SK-N-SH (cell line): ENCODE data around the gene OR12D2. TPM values are rescaled to one million over a fixed set of nuclear protein-coding genes. Genes with fewer than 3 reads are reported as not detected.

ENCODE experiments used
- CTCF ChIA-PET: fragments of 300-600, 350-600 bp; formaldehyde crosslinking; extraction: SDS; loops from one replicate; lab custom pipeline; 2021; lab: Yijun Ruan, JAX
- POLR2A ChIA-PET: fragments of 350-600 bp; sonication (Branson Sonifier 250); formaldehyde crosslinking; extraction: SDS; loops from one replicate; lab custom pipeline; 2020; ENCODE audit warnings: antibody characterized with exemption, inconsistent platforms; lab: Yijun Ruan, JAX
- DNase-seq: peaks from one replicate; pipeline ENCODE4 v3.0.0; 2012
- H2AFZ ChIP-seq: fragments of 200-600 bp; sonication (generic); 2 replicates; pipeline ENCODE4 v1.8.1; 2016; ENCODE audit warnings: antibody characterized with exemption, mild to moderate bottlenecking, low read depth
- H3F3A ChIP-seq: fragments of 200-600 bp; sonication (generic); replicated peaks from 2 replicates; pipeline ENCODE3; 2016; ENCODE audit warnings: antibody characterized with exemption, mild to moderate bottlenecking; ENCODE audit not compliant: insufficient read depth
- H3K27ac ChIP-seq, 2 experiments: fragments of 200-500 bp in 1 of 2; fragments of 200-600 bp in 1 of 2; sonication (Bioruptor generic) in 1 of 2; sonication (generic), shearing (Covaris generic) in 1 of 2; 2 replicates each; pipeline versions ENCODE4 v1.5.1 to v1.6.1; 2014 to 2016; ENCODE audit warnings: low read depth in 2 of 2, inconsistent platforms in 1 of 2, low read length in 1 of 2, mild to moderate bottlenecking in 1 of 2, mixed read lengths in 1 of 2
- H3K27me3 ChIP-seq: fragments of 200-600 bp; sonication (generic), shearing (Covaris generic); 2 replicates; pipeline ENCODE4 v1.6.1; 2016; ENCODE audit warnings: mixed run types; ENCODE audit not compliant: insufficient read depth
- H3K36me3 ChIP-seq, 2 experiments: fragments of 200-500 bp in 1 of 2; fragments of 200-600 bp in 1 of 2; sonication (Bioruptor generic) in 1 of 2; sonication (generic) in 1 of 2; replicated peaks in 1 of 2; 2 replicates each; pipeline versions ENCODE3 to v1.5.1; 2014 to 2016; ENCODE audit warnings: low read length in 1 of 2, mild to moderate bottlenecking in 1 of 2; ENCODE audit not compliant: insufficient read depth in 2 of 2, control insufficient read depth in 1 of 2
- H3K4me1 ChIP-seq, 2 experiments: fragments of 200-500 bp in 1 of 2; fragments of 200-600 bp in 1 of 2; sonication (Bioruptor generic) in 1 of 2; sonication (generic), shearing (Covaris generic) in 1 of 2; 2 replicates each; pipeline versions ENCODE4 v1.5.1 to v1.6.1; 2014 to 2016; ENCODE audit warnings: low read depth in 1 of 2, low read length in 1 of 2, mixed run types in 1 of 2; ENCODE audit not compliant: insufficient read depth in 2 of 2, control insufficient read depth in 1 of 2
- H3K4me2 ChIP-seq: fragments of 200-600 bp; sonication (generic), shearing (Covaris generic); 2 replicates; pipeline ENCODE4 v1.6.1; 2017; ENCODE audit warnings: mixed run types
- H3K4me3 ChIP-seq, 2 experiments: fragments of 200-500 bp in 1 of 2; fragments of 200-600 bp in 1 of 2; sonication (Bioruptor generic) in 1 of 2; sonication (generic), shearing (Covaris generic) in 1 of 2; 2 replicates each; pipeline versions ENCODE4 v1.5.1 to v1.8.1; 2014 to 2016; ENCODE audit warnings: low read depth in 2 of 2, inconsistent platforms in 1 of 2, low read length in 1 of 2, mild to moderate bottlenecking in 1 of 2, mixed read lengths in 1 of 2, moderate library complexity in 1 of 2
- H3K79me2 ChIP-seq: fragments of 200-600 bp; sonication (generic); 2 replicates; pipeline ENCODE4 v1.8.1; 2017; ENCODE audit warnings: mild to moderate bottlenecking; ENCODE audit not compliant: insufficient read depth
- H3K9ac ChIP-seq: fragments of 200-600 bp; sonication (generic); 2 replicates; pipeline ENCODE4 v1.6.1; 2017; ENCODE audit warnings: mixed run types
- H3K9me2 ChIP-seq: fragments of 200-600 bp; sonication (generic); 2 replicates; pipeline ENCODE4 v1.6.1; 2017; ENCODE audit warnings: mixed run types
- H3K9me3 ChIP-seq: fragments of 200-600 bp; sonication (generic); 2 replicates; pipeline ENCODE4 v1.6.1; 2017; ENCODE audit warnings: mixed run types, mild to moderate bottlenecking, moderate library complexity
- H4K20me1 ChIP-seq: fragments of 200-600 bp; sonication (generic); 2 replicates; pipeline ENCODE4 v1.6.1; 2017; ENCODE audit warnings: mild to moderate bottlenecking, mixed run types; ENCODE audit not compliant: insufficient read depth
- CHD2 ChIP-seq: fragments of 150-350 bp; IDR thresholded peaks from 2 replicates; pipeline ENCODE4 v1.6.1; 2018; ENCODE audit warnings: low read length; ENCODE audit not compliant: partially characterized antibody
- CTCF ChIP-seq: fragments of 200-600 bp; sonication (generic); IDR thresholded peaks from 2 replicates; pipeline ENCODE4 v1.6.1; 2017; ENCODE audit warnings: antibody characterized with exemption, mild to moderate bottlenecking, moderate library complexity
- ELF1 ChIP-seq: IDR thresholded peaks from 2 replicates; pipeline ENCODE4 v1.4.0; 2012
- FOSL2 ChIP-seq: IDR thresholded peaks from 2 replicates; pipeline ENCODE4 v1.4.0; 2012; ENCODE audit warnings: low read depth, mild to moderate bottlenecking, moderate library complexity, borderline replicate concordance
- FOXJ3 ChIP-seq: sonication (generic); formaldehyde crosslinking; IDR thresholded peaks from 2 replicates; pipeline ENCODE4 v1.5.1; 2020; ENCODE audit warnings: mild to moderate bottlenecking, missing genetic modification reagents
- FOXM1 ChIP-seq: IDR thresholded peaks from 2 replicates; pipeline ENCODE4 v1.4.0; 2012; ENCODE audit warnings: low read depth, mild to moderate bottlenecking
- IRF3 ChIP-seq: fragments of 150-350 bp; IDR thresholded peaks from 2 replicates; pipeline ENCODE4 v1.6.1; 2016; ENCODE audit warnings: mild to moderate bottlenecking, low read depth, low read length
- MEF2A ChIP-seq: IDR thresholded peaks from 2 replicates; pipeline ENCODE4 v1.4.0; 2012; ENCODE audit warnings: low read depth, borderline replicate concordance
- MXI1 ChIP-seq: IDR thresholded peaks from 2 replicates; pipeline ENCODE4 v1.6.1; 2012; ENCODE audit warnings: mild to moderate bottlenecking, low read depth, low read length, improper control_type of control experiment
- NRF1 ChIP-seq: IDR thresholded peaks from 2 replicates; pipeline ENCODE4 v1.6.1; 2012; ENCODE audit warnings: low read depth, mild to moderate bottlenecking, low read length
- RAD21 ChIP-seq: IDR thresholded peaks from 2 replicates; pipeline ENCODE4 v1.6.1; 2012; ENCODE audit warnings: mild to moderate bottlenecking, low read length
- RCOR1 ChIP-seq: fragments of 150-350 bp; IDR thresholded peaks from 2 replicates; pipeline ENCODE4 v1.6.1; 2017; ENCODE audit warnings: antibody characterized with exemption, low read length
- REST ChIP-seq: IDR thresholded peaks from 2 replicates; pipeline ENCODE4 v1.6.1; 2012; ENCODE audit warnings: mild to moderate bottlenecking, low read depth, low read length, moderate library complexity
- RFX5 ChIP-seq: IDR thresholded peaks from 2 replicates; pipeline ENCODE4 v1.6.1; 2012; ENCODE audit warnings: mild to moderate bottlenecking, improper control_type of control experiment, low read length
- SIN3A ChIP-seq: IDR thresholded peaks from 2 replicates; pipeline ENCODE4 v1.6.1; 2012; ENCODE audit warnings: low read depth, mild to moderate bottlenecking, low read length, moderate library complexity, borderline replicate concordance
- ZBTB33 ChIP-seq: IDR thresholded peaks from 2 replicates; pipeline ENCODE4 v1.4.0; 2012; ENCODE audit warnings: low read depth, borderline replicate concordance
- WGBS: methylation state at CpG from one replicate; pipeline ENCODE4 v1.1.6; 2017; ENCODE audit warnings: low lambda C conversion rate; 5-methylcytosine and 5-hydroxymethylcytosine counted together
- polyA plus RNA-seq, 3 experiments: library from polyadenylated mRNA; depleted of rRNA; stranded (reverse); fragments of >200 nt; gene quantifications; 2 replicates each; pipeline ENCODE4 v1.2.3, GENCODE V29; 2012

The OR12D2 gene
- polyA plus RNA-seq, 1 of the 3 experiments (the other 2 are of a cell fraction), result not detected

GRCh38 chr6:29368765-29369164 is 26.7 kb upstream of the OR12D2 start, which contains the start of gene OR5V1:
OR5V1 (minus strand) TSS chr6:29368865; CDS start chr6:29356195, 12,670 bp downstream.
- no peaks in the 10 kb centered on the region for H3K79me2 ChIP-seq
- no peaks in the 10 kb centered on the region for H4K20me1 ChIP-seq
- H3K36me3 ChIP-seq, result no peaks in the 10 kb centered on the region
- ChIA-PET POLR2A (no interaction called here), CTCF (no interaction called here)
- 0% methylated on average over 3 of the region's 3 CpGs for WGBS
- H3K9me3 ChIP-seq, result no peaks in the 10 kb centered on the region; the same call in 1 of the 2 replicates
- no peaks in the 10 kb centered on the region for H3F3A ChIP-seq
- H3K4me3 ChIP-seq, result no peak within 1 kb of the TSS
- no peak within 1 kb of the TSS for H3K27ac ChIP-seq
- no peak within 1 kb of the TSS for H3K4me2 ChIP-seq
- H3K4me1 ChIP-seq, result no peaks in the 10 kb centered on the region
- no peaks in the 10 kb centered on the region for H3K9me2 ChIP-seq
- TF ChIP-seq REST (no peak), MEF2A (no peak), FOXM1 (no peak), IRF3 (no peak), ZBTB33 (no peak), FOXJ3 (CRISPR knock-in tag) (no peak), CTCF (no peak), RAD21 (no peak), ELF1 (no peak), RCOR1 (no peak), CHD2 (no peak), NRF1 (no peak), FOSL2 (no peak), SIN3A (no peak), RFX5 (no peak), MXI1 (no peak)
- TF ChIP-seq, all 33 proteins: peak for 0
- DNase-seq, result no peak
- H3K9ac ChIP-seq, result no peak within 1 kb of the TSS
- H3K27me3 ChIP-seq, result no peaks in the 10 kb centered on the region; the same call in 1 of the 2 replicates
- H2AFZ ChIP-seq, result no peak within 1 kb of the TSS
